NCI-H460 (cell line): ENCODE data around the gene NAT16. TPM values are rescaled to one million over a fixed set of nuclear protein-coding genes. Genes with fewer than 3 reads are reported as not detected.
"Not testable (repeated sequence)": the region's sequence is repeated elsewhere in the genome, so short reads cannot be mapped to it uniquely, and the experiment has no call there.

Source experiments
- DNase-seq: peaks from one replicate; pipeline ENCODE4 v3.0.0-alpha.2; 2016; ENCODE audit warnings: low read depth; ENCODE audit errors: extremely low read depth
- total RNA-seq: library from RNA; depleted of rRNA; stranded (reverse); fragments of >200 nt; shearing (Covaris generic); gene quantifications from 2 replicates; pipeline ENCODE4 v1.2.3, GENCODE V29; 2014

The NAT16 gene
- total RNA-seq, 1 experiment from 2014 or later, result not detected

- DNase-seq, result not testable (repeated sequence)
Observed at GRCh38 chr7:101203740-101204738, 23.9 kb upstream of the NAT16 start.

GRCh38 chr7:101202603-101202918 is 22.5 kb upstream of the NAT16 start:
- no peak for DNase-seq

DNA sequence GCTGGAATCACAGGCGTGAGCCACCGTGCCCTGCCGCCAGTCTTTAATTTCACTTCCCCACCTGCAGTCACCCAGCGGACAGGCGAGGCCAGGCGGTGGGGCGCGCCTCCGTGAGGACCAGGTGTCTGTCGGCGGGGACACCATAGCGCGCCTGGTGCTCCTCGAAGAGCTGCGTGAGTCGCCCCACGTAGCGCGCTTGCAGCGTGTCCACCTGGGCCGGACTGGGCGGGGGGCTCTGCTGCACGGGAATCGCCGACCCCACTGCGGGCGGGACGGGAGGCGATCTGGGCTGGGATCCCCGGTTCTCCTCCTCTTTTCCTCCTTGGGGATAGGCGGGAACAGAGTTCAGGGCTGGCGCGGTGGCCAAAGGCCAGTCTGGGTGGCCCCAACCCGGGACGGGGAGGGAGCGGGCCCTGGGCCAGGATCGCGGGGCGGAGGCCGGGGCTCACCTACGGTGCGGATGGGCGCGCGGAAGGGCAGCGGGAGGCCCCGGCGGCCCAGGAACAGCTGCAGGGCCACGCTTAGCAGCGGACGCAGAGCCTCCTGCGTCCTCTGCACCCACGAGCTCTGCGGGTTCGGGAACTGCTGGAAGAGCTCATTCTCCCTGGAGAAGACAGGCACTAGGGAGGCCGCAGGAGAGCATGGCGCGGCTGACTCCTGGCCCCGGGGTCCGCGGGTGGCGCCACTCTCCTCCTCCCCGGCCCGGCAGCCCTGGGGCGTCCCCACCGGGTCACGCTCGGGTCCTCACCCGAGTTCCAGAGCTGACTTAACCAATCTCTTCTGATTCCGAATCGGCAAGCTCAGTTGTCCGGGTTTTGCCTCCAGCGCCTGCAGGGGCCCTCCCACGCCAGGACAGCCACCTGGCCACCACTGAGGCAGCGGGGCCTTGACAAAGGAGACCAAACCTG is 21.9 kb upstream of the NAT16 start:
- no peak for DNase-seq

DNA sequence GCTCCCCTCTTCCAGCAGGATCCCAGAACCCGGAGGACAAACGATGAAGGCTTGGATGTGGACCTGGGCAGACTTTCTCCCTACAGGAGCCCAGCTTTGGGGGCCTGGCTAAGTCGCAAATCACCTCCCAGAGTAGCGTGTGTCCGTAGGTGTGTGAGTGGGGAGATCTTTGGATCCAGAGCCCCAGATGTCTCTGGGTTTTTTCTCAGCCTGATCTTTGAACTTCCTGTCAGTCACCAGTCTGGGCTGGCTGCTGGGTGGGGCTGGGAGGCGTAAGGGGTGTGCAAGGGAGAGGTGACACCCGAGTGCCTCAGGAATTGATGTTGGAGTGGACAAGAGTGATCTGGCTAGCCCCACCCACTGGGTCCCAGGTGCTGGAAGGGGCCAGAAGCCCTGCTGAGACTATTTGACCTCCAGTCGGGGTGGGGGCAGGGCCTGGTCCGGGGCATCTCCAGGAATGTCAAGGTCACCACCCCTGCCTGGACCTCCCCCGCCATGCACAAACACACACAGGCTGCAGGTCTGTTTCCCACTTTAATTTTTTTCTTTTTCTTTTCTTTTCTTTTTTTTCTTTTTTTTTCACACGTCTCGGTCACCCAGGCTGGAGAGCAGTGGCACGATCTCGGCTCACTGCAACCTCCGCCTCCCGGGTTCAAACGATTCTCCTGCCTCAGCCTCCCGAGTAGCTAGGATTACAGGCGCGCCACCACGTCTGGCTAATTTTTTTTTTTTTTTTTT is 20.9 kb upstream of the NAT16 start, which contains the start of gene MOGAT3:
TSS of gene MOGAT3 (minus strand) at position 175 of the 738 bp plus-strand sequence. CDS start 182 bp downstream, outside the sequence.
- DNase-seq, result no peak

DNA sequence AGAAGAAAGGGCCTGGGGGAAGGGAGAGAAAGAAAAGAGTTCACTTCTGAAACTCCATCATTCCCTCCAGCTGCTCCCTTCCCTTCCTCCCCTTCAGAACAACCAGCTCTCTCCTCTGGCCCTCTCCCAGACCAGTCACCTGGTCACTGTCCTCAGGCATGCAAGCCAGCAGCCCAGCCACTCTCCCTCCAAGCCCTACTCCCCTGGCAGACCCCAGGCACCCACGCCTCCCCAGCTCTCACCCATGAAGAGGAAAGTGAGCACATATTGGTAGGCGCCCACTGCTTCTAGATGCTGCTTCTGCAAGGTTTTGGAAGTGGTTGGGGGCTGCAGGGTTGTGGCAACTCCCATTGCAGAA is 20.4 kb upstream of the NAT16 start:
- DNase-seq, result no peak

- not testable (repeated sequence) for DNase-seq
Observed at GRCh38 chr7:101199522-101199921, 19.4 kb upstream of the NAT16 start.

GRCh38 chr7:101198476-101198875 is 18.4 kb upstream of the NAT16 start:
- DNase-seq, result no peak

DNA sequence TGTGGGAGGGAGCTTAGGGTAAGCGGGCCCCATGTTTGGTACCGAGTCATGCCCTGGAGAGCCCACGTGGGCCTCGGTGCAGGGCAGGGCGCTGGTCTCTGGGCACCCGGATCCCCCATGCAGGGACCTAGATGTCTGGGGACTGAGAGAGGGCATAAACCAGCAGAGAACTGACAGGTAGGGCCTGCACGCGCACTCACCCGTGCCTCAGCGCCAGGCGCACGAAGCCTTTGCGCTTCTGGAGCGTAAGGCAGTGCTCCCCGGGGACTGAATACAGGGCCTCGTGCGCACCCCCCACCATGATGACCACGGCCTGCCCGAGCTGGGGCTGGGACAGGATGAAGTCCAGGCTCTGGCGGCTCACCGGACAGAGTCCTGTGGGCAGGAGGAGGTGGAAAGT is 17.9 kb upstream of the NAT16 start:
- DNase-seq, result no peak

DNA sequence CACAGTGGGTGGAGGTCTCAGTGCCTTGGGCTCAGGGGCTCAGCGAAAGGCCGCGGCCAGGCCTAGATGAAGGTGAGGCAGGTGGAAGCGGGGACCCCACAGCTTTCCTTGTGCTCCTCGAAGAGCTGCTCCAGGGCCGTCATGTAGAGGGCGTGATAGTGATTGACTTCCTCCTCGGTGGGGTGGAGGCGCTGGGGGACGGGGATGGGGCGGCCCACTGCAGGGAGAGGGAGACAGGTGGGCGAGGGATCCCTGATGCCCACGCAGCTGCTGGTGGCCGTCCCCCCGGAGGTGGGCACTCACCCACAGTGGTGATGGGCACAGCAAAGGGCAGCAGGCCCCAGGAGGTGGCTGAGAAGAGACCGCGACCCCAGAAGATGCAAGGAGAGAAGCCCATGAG is 15.8 kb upstream of the NAT16 start:
- DNase-seq, result no peak

GRCh38 chr7:101189109-101189508 is 9.0 kb upstream of the NAT16 start:
- DNase-seq, result no peak

DNA sequence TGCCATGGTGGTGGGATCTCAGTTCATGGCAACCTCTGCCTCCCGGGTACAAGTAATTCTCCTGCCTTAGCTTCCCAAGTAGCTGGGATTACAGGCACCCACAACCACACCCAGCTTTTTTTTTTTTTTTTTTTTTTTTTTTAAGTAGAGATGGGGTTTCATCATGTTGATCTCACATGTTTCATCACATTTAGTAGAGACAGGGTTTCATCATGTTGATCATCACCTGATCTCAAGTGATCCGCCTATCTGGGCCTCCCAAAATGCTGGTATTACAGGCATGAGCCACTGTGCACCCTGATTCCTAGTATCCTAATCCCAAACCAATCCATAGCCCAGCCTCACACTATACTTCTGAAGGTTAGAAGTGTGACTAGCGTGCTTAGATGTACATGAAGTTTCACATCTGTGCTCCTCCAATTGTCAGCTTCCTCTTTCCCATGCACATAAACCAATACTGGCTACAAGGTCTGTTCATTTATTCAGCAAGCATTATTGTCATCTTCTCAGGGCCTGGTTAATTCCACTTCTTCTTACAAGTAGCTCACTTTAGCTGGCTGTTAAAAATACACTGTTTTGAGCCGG is 6.8 kb upstream of the NAT16 start:
- no peak for DNase-seq

DNA sequence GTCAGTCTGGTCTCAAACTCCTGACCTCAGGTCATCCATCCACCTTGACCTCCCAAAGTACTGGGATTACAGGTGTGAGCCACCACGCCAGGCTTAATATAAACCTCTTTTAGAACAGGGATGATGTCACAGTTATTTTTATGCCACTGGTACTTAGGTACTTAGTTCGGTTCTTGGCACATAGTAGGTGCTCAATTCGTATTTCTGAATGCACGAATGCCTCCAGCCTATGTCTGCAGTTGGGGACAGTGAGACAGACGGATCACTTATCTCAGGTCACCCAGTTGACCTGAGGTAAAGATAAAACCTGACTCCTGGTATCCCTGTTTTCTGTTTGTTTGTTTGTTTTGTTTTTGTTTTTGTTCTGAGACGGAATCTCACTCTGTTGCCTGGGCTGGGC is 6.1 kb upstream of the NAT16 start:
- no peak for DNase-seq

DNA sequence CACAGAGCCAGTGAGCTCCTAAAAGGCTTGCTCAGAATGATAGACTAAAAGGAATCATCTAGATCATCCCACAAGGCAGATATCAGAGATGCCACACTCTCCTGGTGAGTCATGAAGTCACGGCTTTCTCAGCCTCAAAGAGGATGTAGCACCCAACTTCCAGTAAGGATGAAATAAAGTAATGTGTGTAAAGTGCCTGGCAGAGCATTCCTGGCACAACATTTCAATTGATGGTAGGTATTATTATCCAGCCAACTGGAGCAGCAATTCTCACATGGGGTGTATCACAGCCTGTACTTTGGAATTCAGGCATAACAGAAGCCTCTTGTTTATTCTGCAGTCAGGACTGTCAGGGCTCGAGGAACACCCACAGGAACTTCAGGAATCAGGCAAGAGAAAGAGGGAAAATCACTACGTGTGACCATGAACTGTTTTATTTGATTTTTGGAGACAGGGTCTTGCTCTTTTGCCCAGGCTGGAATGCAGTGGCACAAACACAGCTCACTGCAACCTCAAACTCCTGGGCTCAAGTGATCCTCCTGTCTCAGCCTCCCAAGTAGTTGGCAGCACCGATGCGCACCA is 5.3 kb upstream of the NAT16 start:
- DNase-seq, result no peak

DNA sequence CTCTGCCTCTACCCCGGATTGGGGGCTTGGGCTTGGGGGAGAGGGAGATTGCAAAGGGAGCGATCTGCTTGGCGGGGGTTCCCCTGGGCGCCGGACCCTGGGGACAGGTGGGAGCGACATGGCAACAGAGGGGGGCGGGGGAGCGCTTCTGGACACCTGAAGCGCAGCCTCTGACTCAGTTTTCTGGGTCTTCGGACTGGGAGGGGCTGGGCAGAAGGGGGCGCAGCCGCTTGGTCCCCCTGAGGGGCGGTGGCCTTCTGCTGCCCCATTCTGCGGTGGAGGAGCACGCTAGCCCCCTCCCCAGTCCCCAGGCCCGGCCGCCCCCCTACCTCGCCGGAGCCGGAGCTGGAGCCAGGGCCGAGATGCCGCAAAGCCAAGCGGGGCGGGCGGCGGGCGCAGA is 380 bp downstream of the NAT16 start:
- no peak for DNase-seq

DNA sequence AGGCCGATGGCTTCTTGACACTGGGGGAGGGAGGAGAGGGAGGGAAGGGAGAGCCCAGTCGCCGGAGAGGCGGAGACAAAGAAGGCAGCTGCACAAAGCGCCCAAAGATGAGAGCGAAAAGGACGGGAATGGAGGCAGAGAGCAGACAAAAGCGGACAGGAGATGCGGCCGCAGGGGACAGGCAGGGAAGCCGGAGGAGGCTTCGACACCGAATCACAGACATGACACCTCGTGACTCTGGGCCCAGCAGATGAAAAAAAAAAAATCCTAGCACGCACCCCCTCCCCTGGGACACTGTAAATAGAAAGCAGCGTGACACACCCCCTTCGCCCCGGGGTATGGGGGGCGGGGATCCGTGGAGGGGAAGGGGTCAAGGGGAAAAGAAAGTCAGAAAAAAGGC is 976 bp downstream of the NAT16 start:
- DNase-seq, result no peak

DNA sequence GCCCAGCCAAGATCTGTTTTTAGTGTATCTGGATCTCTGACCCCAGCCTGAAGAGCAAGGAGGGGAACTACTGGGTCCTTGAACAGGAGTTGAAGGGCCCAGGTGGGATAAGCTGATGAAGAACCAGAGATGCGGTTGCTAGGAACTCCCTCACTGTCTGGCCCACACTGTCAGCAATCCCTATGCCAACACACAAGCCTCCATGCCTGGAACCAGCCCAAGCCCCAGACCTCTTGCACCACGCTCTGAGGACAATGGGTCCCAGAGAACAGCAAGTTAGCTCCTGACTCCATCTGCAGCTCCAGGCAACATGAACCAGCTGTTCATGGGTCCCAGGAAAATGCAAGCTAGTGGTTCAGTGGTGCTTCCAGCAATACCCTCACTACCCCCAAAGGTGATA is 2.4 kb downstream of the NAT16 start:
- no peak for DNase-seq

DNA sequence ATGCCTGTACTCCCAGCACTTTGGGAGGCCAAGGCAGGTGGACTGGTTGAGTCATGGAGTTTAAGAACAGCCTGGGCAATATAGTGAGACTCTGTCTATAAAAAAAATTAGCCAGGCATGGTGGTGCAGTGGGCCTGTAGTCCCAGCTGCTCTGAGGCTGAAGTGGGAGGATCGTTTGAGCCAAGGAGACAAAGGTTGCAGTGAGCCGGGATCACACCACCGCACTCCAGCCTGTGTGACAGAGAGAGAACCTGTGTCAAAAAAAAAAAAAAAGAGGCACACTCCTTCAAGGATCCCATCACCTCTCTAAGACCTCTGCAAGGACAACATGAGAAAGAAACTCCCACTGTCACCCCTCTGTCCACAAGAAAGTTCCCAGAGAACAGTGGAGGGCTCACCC is 4.4 kb downstream of the NAT16 start:
- DNase-seq, result no peak

DNA sequence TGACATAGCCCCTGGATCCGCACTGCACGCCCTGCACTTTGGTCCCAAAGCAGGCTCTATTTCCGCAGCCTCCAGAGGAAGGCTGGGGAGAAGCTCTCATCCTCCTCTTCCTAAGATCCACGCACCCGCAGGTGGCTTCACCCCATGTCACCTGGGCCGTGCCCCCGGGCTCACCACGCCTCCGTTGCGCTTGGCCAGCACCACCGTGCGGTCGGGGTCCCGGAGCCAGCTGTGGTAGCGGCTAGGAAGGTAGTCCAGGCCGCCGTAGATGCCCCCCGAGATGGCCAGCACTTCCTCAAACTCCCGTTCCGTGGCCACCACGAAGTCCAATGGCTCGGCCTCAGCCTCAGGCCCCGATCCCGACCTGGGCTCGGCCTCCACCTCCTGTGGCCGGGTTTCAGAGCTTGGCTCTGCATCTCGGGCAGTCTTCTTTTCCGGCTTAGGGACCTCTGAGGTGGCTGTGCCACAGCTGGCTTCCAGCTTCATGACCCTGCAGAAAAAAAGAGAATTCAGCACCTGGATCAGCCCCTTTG is 5.7 kb downstream of the NAT16 start:
- no peak for DNase-seq

GRCh38 chr7:101173752-101174244 is 6.3 kb downstream of the NAT16 start:
- DNase-seq, result peak; percentile 58
